ENCODE data around the gene JSRP1. TPM values are rescaled to one million over a fixed set of nuclear protein-coding genes. Genes with fewer than 3 reads are reported as not detected.

Gene JSRP1
- polyA plus RNA-seq, 3 donors = 0.35 to 0.47 (median 0.45) TPM

- no peak for DNase-seq (ENCODE audit: low read depth in 3 of 3, low spot score in 2 of 3)
Observed at GRCh38 chr19:2247433-2248101, 8.7 kb downstream of the JSRP1 start.

- DNase-seq (ENCODE audit: low read depth in 3 of 3, low spot score in 2 of 3) = no peak
Observed at GRCh38 chr19:2246801-2247361, 9.3 kb downstream of the JSRP1 start.

GRCh38 chr19:2246014-2246620, 10.1 kb downstream of the JSRP1 start:
- no peak for DNase-seq (ENCODE audit: low read depth in 3 of 3, low spot score in 2 of 3)

- no peak for DNase-seq (ENCODE audit: low read depth in 3 of 3, low spot score in 2 of 3)
Observed at GRCh38 chr19:2245273-2245672, 10.9 kb downstream of the JSRP1 start.

- DNase-seq (ENCODE audit: low read depth in 3 of 3, low spot score in 2 of 3) = no peak
Observed at GRCh38 chr19:2244486-2244885, 11.7 kb downstream of the JSRP1 start.

GRCh38 chr19:2244125-2244411, 12.1 kb downstream of the JSRP1 start:
- no peak for DNase-seq (ENCODE audit: low read depth in 3 of 3, low spot score in 2 of 3)

- no peak for DNase-seq (ENCODE audit: low read depth in 3 of 3, low spot score in 2 of 3)
Observed at GRCh38 chr19:2243274-2244124, 12.7 kb downstream of the JSRP1 start.

GRCh38 chr19:2242816-2243215, 13.4 kb downstream of the JSRP1 start:
- DNase-seq (ENCODE audit: low read depth in 3 of 3, low spot score in 2 of 3) = no peak

GRCh38 chr19:2242092-2242537, 14.1 kb downstream of the JSRP1 start:
- DNase-seq (ENCODE audit: low read depth in 3 of 3, low spot score in 2 of 3) = no peak

- DNase-seq (ENCODE audit: low read depth in 3 of 3, low spot score in 2 of 3) = no peak
Observed at GRCh38 chr19:2240881-2241760, 15.1 kb downstream of the JSRP1 start.

- no peak for DNase-seq (ENCODE audit: low read depth in 3 of 3, low spot score in 2 of 3)
Observed at GRCh38 chr19:2239771-2240770, 16.1 kb downstream of the JSRP1 start.

- DNase-seq (ENCODE audit: low read depth in 3 of 3, low spot score in 2 of 3) = no peak
Observed at GRCh38 chr19:2239173-2239572, 17.0 kb downstream of the JSRP1 start.

- DNase-seq (ENCODE audit: low read depth in 3 of 3, low spot score in 2 of 3) = no peak
Observed at GRCh38 chr19:2237869-2238153, 18.4 kb downstream of the JSRP1 start.

- no peak for DNase-seq (ENCODE audit: low read depth in 3 of 3, low spot score in 2 of 3)
Observed at GRCh38 chr19:2237051-2237868, 19.0 kb downstream of the JSRP1 start.

GRCh38 chr19:2236314-2237050, 19.7 kb downstream of the JSRP1 start, which contains the start of the genes PLEKHJ1 and SF3A2:
Gene PLEKHJ1 (minus strand): TSS chr19:2236329. CDS start chr19:2236248, 81 bp downstream.
Gene SF3A2 (plus strand): TSS chr19:2236824. CDS start chr19:2243419, 6,595 bp downstream.
- DNase-seq (ENCODE audit: low read depth in 3 of 3, low spot score in 2 of 3) = peak; percentile 93 to 96 (median 94)

GRCh38 chr19:2236064-2236313, 20.2 kb downstream of the JSRP1 start:
- DNase-seq (ENCODE audit: low read depth in 3 of 3, low spot score in 2 of 3) = no peak

GRCh38 chr19:2235381-2236063, 20.7 kb downstream of the JSRP1 start:
- no peak for DNase-seq (ENCODE audit: low read depth in 3 of 3, low spot score in 2 of 3)

Measured in right renal cortex interstitium (tissue), 3 donors.